Cardiac muscle cell (in vitro differentiated cells and primary cell): Measurements from ENCODE around the gene FRZB. TPM values are rescaled to one million over a fixed set of nuclear protein-coding genes. Genes with fewer than 3 reads are reported as not detected.

ENCODE experiments used
- DNase-seq, 2 donors: peaks; one replicate each; pipeline versions ENCODE4 v3.0.0 to v3.0.0-alpha.2; 2010 to 2017; ENCODE audit warnings: low read depth in 1 of 2, low spot score in 1 of 2
- H3K27ac ChIP-seq: fragments of 200-600 bp; sonication (generic); 2 replicates; pipeline ENCODE4 v1.5.1; 2016
- H3K27me3 ChIP-seq: fragments of 200-600 bp; sonication (generic); 2 replicates; pipeline ENCODE4 v1.6.0; 2016; ENCODE audit warnings: control low read depth
- H3K36me3 ChIP-seq: fragments of 200-600 bp; sonication (generic); 2 replicates; pipeline ENCODE4 v1.5.1; 2016; ENCODE audit warnings: control low read depth
- H3K4me1 ChIP-seq: fragments of 200-600 bp; sonication (generic); 2 replicates; pipeline ENCODE4 v1.8.1; 2017; ENCODE audit warnings: low read depth, mild to moderate bottlenecking, mixed run types
- H3K4me3 ChIP-seq: fragments of 200-600 bp; sonication (generic); 2 replicates; pipeline ENCODE4 v1.5.1; 2016; ENCODE audit warnings: mild to moderate bottlenecking
- H3K9me3 ChIP-seq: fragments of 200-600 bp; sonication (generic); 2 replicates; pipeline ENCODE4 v1.5.1; 2017; ENCODE audit warnings: low read depth, mild to moderate bottlenecking, control low read depth
- polyA plus RNA-seq: library from polyadenylated mRNA; unstranded; fragments of >200 nt; fragmentation: Nextera tagmentation; extraction: Ambion mirVana; gene quantifications from 2 replicates; pipeline ENCODE4 v1.2.1, GENCODE V29; 2016
- total RNA-seq: library from RNA; depleted of rRNA; stranded (reverse); fragments of >200 nt; gene quantifications from 2 replicates; pipeline ENCODE4 v1.2.3, GENCODE V29; 2016
- TF ChIP-seq, protein P1 (sequence below): IDR thresholded peaks from 2 replicates; pipeline ENCODE4 v1.5.1; 2012; ENCODE audit warnings: low read depth, mild to moderate bottlenecking, low read length

Gene FRZB
- total and polyA plus RNA-seq, 2 experiments from 2014 or later = 9.6 to 23.9 TPM

GRCh38 chr2:182852801-182853200, 13.6 kb downstream of the FRZB start:
- Histone ChIP-seq H3K27ac (no peak overlapping the region), H3K36me3 (no peaks in the 10 kb centered on the region), H3K27me3 (no peaks in the 10 kb centered on the region), H3K4me3 (no peak overlapping the region), H3K4me1 (peaks cover 9% of the 10 kb centered on the region), H3K9me3 (no peaks in the 10 kb centered on the region)
- peak in 1 of 2 donors; percentile 15 for DNase-seq
- TF ChIP-seq, protein P1, sequence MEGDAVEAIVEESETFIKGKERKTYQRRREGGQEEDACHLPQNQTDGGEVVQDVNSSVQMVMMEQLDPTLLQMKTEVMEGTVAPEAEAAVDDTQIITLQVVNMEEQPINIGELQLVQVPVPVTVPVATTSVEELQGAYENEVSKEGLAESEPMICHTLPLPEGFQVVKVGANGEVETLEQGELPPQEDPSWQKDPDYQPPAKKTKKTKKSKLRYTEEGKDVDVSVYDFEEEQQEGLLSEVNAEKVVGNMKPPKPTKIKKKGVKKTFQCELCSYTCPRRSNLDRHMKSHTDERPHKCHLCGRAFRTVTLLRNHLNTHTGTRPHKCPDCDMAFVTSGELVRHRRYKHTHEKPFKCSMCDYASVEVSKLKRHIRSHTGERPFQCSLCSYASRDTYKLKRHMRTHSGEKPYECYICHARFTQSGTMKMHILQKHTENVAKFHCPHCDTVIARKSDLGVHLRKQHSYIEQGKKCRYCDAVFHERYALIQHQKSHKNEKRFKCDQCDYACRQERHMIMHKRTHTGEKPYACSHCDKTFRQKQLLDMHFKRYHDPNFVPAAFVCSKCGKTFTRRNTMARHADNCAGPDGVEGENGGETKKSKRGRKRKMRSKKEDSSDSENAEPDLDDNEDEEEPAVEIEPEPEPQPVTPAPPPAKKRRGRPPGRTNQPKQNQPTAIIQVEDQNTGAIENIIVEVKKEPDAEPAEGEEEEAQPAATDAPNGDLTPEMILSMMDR = no peak

DNA sequence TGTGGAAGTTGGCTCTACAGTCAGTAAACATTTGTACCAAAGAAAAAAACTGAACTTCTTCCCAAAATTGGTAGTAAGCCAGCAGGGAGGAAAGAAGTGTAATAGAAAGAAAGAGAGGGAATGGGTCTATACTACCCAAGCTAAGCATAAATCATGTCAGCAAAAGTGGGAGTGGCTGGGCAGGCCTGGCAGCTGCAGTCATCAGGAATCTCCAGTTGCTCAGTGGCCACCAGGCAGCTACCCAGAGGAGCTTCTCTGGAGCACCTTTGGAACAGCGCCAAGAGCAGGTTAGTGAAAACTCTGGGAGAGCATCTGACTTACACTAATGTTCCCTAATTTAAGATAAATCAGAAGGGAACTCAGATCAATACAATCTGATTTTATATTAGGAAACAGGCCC, 14.3 kb downstream of the FRZB start:
- Histone ChIP-seq H3K27me3 (no peaks in the 10 kb centered on the region), H3K36me3 (no peaks in the 10 kb centered on the region), H3K27ac (no peak overlapping the region), H3K4me3 (no peak overlapping the region), H3K9me3 (no peaks in the 10 kb centered on the region), H3K4me1 (peaks cover 9% of the 10 kb centered on the region)
- DNase-seq = peak in 1 of 2 donors; percentile 23
- TF ChIP-seq, protein P1 = no peak

DNA sequence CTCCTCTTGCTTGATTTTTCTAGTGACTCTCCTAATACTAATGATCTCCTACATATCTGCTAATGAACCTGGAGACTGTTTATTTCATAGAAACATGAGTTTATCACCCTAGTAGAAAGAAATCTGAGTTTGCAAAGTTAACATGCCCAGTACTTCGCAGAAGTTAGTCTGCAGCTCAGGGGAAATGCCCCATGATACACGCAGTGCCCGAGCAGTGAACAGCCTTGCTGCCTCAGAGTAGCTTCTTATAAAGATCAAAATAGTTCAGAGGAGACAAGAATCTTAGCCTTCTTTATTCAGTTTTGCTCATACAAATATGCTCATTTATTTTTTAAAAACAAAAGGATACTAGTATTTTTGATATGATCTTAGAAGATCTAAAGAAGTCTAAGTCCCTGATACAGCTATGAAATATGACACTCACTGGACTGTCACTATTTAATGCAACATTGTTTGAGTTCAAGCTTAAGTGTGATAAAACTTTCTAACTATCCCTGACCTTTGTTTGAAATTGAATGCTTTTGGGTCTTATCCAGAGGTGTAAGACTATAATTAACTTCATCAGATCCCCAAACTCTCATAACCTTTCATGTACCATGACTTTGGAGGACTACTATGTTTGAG, 20.5 kb downstream of the FRZB start:
- TF ChIP-seq, protein P1 = no peak
- DNase-seq = no peak
- no peaks in the 10 kb centered on the region for H3K9me3 ChIP-seq
- peak overlapping the region; percentile 69 for H3K27ac ChIP-seq
- H3K27me3 ChIP-seq = no peaks in the 10 kb centered on the region
- H3K4me3 ChIP-seq = no peak overlapping the region
- H3K4me1 ChIP-seq = peaks cover 42% of the 10 kb centered on the region
- H3K36me3 ChIP-seq = no peaks in the 10 kb centered on the region

GRCh38 chr2:182836451-182836850, 30.0 kb downstream of the FRZB start:
- no peak overlapping the region for H3K27ac ChIP-seq
- H3K4me3 ChIP-seq = no peak overlapping the region
- H3K36me3 ChIP-seq = no peaks in the 10 kb centered on the region
- H3K27me3 ChIP-seq = no peaks in the 10 kb centered on the region
- H3K9me3 ChIP-seq = no peaks in the 10 kb centered on the region
- peaks cover 32% of the 10 kb centered on the region for H3K4me1 ChIP-seq
- no peak for DNase-seq
- TF ChIP-seq, protein P1 = no peak

DNA sequence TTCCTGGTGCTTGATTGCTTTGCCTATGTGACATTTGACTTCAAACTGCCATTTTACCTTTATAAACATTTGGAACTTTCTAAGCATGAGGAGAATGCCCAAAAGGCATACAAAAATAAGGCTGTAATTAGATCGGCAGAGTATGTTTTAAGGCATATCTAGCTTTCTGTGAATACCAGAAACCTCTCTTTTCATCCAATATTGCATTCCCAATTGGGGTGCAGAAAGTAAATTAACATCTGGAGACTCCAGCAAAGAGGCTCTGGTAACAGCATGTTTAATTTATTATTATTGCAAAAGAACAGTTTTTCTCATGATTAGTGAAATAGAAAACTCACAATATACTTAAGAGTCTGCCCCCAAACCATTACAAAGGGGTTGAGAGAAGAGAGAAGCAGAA, 32.1 kb downstream of the FRZB start:
- Histone ChIP-seq H3K9me3 (no peaks in the 10 kb centered on the region), H3K36me3 (no peaks in the 10 kb centered on the region)
- no peak for DNase-seq

More for the DNA sequence above, 32.1 kb downstream of the FRZB start:
- peaks cover 12% of the 10 kb centered on the region for H3K4me1 ChIP-seq
- no peak overlapping the region for H3K27ac ChIP-seq
- TF ChIP-seq, protein P1 = no peak
- H3K4me3 ChIP-seq = no peak overlapping the region
- H3K27me3 ChIP-seq = no peaks in the 10 kb centered on the region
